Subcutaneous adipose tissue (tissue), 4 donors: ENCODE measurements around the gene CYP2D6. TPM values are rescaled to one million over a fixed set of nuclear protein-coding genes. Genes with fewer than 3 reads are reported as not detected.

ENCODE experiments used
- total RNA-seq, 4 donors: library from RNA; depleted of rRNA; stranded (reverse); fragments of >200 nt; gene quantifications; one replicate each; pipeline ENCODE4 v1.1.0, GENCODE V29; 2016
- TF ChIP-seq, protein P1 (sequence below): fragments of 450-650 bp; IDR thresholded peaks from one replicate; pipeline ENCODE4 v1.5.1; 2016; ENCODE audit warnings: low read depth, mild to moderate bottlenecking, control low read depth, antibody characterized with exemption, moderate library complexity

CYP2D6 gene
- total RNA-seq, 4 donors from 2014 or later, result 0.51 to 3.0 TPM; not detected in 2

DNA sequence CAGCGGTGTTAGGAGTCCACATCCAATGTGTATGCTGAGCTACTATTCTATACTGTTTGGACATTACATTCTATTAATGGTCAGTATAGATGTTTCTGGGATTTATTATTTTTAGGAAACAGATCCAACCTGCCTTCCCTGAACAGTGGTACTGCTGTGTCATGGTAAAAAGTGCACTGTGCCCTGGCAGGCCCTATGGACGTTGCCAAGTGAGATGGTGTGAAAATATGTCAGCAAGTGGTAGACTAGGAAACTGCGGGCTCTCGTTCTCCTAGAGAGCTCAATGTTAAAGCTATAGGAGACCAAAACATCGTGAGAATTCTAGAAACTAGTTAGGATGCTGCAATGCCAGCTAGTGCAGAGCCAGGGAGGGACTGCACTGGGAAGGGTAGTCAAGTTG, 26.0 kb upstream of the CYP2D6 start:
- TF ChIP-seq, protein P1, sequence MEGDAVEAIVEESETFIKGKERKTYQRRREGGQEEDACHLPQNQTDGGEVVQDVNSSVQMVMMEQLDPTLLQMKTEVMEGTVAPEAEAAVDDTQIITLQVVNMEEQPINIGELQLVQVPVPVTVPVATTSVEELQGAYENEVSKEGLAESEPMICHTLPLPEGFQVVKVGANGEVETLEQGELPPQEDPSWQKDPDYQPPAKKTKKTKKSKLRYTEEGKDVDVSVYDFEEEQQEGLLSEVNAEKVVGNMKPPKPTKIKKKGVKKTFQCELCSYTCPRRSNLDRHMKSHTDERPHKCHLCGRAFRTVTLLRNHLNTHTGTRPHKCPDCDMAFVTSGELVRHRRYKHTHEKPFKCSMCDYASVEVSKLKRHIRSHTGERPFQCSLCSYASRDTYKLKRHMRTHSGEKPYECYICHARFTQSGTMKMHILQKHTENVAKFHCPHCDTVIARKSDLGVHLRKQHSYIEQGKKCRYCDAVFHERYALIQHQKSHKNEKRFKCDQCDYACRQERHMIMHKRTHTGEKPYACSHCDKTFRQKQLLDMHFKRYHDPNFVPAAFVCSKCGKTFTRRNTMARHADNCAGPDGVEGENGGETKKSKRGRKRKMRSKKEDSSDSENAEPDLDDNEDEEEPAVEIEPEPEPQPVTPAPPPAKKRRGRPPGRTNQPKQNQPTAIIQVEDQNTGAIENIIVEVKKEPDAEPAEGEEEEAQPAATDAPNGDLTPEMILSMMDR, result no peak

DNA sequence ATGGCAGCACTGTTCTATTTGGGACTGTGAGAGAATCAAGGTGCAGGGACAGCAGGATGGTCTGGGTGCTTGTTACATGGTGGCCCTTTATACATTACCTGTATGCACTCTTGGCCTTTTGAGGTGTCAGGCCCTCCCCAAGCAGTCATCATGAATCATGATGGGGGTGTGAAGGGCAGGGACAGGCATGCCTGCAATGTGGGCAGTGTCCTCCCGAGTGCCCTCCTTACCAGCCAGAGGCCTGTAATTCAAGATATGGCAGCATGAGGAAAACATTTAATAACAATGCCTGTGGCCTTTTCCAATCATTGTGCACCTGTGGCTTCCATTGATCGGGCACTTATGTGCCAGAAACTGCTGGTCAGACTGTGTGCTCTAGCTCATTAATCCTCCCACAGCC, 25.5 kb upstream of the CYP2D6 start:
- TF ChIP-seq, protein P1, result no peak

DNA sequence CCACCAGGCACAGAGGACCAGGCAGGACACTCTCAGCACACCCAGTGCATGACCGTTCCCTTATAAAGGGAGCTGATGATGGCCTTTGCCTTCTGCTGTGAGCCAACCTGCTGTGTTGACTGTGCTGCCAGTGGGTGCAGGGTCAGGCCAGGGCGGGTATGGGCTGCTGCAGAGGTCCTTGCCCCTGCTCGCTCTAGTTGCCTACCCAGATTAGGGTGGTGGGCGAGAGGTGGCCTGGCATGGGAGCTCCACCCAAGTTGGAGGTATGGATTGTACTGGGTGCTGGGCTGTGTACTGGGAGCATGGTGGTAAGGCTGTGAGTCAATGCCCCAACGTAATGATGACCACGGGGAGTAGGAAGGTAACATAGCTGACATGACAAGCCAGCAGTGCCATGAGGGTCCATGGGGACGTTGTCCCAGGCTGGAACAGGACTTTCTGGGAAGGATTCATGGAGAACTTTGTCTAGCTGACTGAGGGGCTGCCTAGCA, 24.5 kb upstream of the CYP2D6 start:
- TF ChIP-seq, protein P1, result no peak

DNA sequence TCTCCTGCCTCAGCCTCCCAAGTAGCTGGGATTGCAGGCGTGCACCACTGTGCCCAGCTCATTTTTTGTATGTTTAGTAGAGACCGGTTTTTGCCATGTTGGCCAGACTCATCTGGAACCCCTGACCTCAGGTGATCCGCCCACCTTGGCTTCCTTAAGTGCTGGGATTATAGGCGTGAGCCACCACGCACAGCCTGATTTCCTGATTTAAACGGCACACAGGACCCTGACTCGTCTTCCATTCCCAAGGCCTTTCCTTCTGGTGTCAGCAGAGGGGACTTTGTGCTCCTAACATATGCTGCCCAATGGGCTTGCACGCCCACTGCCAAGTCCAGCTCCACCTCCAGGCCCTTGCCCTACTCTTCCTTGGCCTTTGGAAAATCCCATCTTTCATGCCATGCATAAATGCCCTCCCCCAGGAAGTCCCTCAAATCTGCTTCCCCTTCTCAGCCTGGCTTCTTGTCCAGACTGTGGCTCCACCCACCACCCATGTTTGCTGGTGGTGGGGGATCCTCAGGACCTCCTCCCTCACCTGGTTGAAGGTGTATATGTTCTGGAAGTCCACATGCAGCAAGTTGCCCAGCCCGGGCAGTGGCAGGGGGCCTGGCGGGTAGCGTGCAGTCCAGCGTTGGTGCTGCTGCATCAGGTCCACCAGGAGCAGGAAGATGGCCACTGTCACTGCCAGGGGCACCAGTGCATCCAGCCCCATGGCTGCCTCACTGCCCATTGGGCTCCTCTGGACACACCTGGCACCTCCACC, 23.9 kb upstream of the CYP2D6 start:
- TF ChIP-seq, protein P1, result no peak

DNA sequence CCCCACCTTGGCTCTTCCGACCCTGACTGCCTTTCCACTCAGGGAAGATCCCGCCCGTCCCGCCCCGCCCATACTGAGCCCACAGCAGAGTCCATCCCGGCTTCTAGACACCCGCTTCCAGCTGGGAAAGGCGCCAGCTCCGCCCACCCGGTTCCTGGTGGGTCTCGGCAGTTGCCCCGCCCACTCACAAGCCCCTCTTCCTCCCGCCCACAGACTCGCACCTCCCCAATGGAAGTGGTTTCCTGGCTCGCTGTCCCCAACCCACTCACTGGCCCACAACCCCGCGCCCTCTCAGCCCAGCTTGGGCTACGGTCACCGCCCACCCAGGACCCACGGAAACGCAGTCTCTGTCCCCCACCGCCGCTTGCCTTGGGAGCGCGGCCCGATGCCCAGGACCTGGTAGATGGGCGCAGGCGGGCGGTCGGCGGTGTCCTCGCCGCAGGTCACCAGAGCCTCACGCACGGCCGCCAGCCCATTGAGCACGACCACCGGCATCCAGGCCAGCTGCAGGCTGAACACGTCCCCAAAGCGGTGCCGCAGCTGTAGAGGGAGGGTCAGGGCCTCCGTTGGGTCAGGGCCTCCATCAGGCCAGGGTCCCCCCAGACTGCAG, 22.2 kb upstream of the CYP2D6 start:
- TF ChIP-seq, protein P1, result no peak

DNA sequence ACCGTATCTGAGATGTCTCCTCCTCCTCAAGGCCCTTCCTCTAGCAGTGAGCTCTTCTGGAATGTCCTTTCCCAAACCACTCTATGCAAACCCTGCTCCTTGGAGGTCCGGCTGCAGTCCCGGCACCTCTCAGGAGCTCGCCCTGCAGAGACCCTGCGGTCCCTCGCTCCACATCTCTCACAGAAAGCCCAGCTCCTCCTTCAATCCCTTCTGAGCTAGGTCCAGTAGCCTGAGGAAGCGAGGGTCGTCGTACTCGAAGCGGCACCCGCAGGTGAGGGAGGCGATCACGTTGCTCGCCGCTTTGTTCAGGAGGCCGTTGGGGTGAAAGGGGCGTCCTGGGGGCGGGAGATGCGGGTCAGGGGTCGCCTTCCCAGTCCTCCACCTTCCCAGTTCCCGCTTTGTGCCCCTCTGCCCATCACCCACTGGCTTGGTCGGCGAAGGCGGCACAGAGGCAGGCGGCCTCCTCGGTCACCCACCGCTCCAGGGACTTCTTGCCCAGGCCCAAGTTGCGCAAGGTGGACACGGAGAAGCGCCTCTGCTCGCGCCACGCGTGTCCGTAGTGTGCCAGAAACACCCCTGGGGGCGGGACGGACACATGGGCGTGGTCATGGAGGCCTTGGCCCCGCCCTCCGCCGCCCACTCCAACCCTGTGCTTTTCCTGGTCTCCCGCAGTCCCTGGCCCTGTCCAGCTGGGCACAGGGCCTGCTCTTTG, 21.5 kb upstream of the CYP2D6 start:
- TF ChIP-seq, protein P1, result no peak
